Liver (tissue), 9 donors: Measurements from ENCODE around the gene KRTAP4-9. TPM values are rescaled to one million over a fixed set of nuclear protein-coding genes. Genes with fewer than 3 reads are reported as not detected.
"Not testable (repeated sequence)": the region's sequence is repeated elsewhere in the genome, so short reads cannot be mapped to it uniquely, and the experiment has no call there.

ENCODE experiments used
- DNase-seq: peaks from one replicate; pipeline ENCODE4 v3.0.0-alpha.2; 2017; ENCODE audit warnings: low spot score
- H3K27ac ChIP-seq, 2 donors: one replicate each; pipeline ENCODE4 v1.7.0; 2013; ENCODE audit warnings: inconsistent platforms in 2 of 2, low read length in 2 of 2, control low read depth in 1 of 2, low read depth in 1 of 2, mild to moderate bottlenecking in 1 of 2
- H3K27me3 ChIP-seq, 4 donors: one replicate each; pipeline versions ENCODE4 v1.6.1 to v1.7.0; 2013; ENCODE audit warnings: low read length in 3 of 4, inconsistent platforms in 1 of 4, mild to moderate bottlenecking in 1 of 4, moderate library complexity in 1 of 4; ENCODE audit not compliant: control insufficient read depth in 4 of 4, insufficient read depth in 4 of 4
- H3K36me3 ChIP-seq, 4 donors: one replicate each; pipeline versions ENCODE4 v1.6.1 to v1.7.0; 2013; ENCODE audit warnings: low read length in 3 of 4, mild to moderate bottlenecking in 3 of 4, low read depth in 1 of 4, moderate library complexity in 1 of 4; ENCODE audit not compliant: control insufficient read depth in 4 of 4, insufficient read depth in 3 of 4
- H3K4me1 ChIP-seq, 4 donors: one replicate each; pipeline versions ENCODE4 v1.6.1 to v1.7.0; 2013; ENCODE audit warnings: low read length in 3 of 4, mild to moderate bottlenecking in 3 of 4, moderate library complexity in 1 of 4; ENCODE audit not compliant: control insufficient read depth in 4 of 4, insufficient read depth in 4 of 4
- H3K4me3 ChIP-seq, 3 donors: one replicate each; pipeline versions ENCODE4 v1.6.1 to v1.7.0; 2013; ENCODE audit warnings: low read length in 3 of 3, control low read depth in 1 of 3, low read depth in 1 of 3, mild to moderate bottlenecking in 1 of 3
- H3K9ac ChIP-seq, 2 donors: one replicate each; pipeline ENCODE4 v1.7.0; 2013; ENCODE audit warnings: low read length in 2 of 2, mild to moderate bottlenecking in 2 of 2, moderate library complexity in 2 of 2, control low read depth in 1 of 2, low read depth in 1 of 2
- H3K9me3 ChIP-seq, 4 donors: one replicate each; pipeline versions ENCODE4 v1.6.1 to v1.7.0; 2013; ENCODE audit warnings: low read length in 3 of 4; ENCODE audit not compliant: control insufficient read depth in 4 of 4
- EGR1 ChIP-seq, 2 donors: IDR thresholded peaks; 2 replicates each; pipeline ENCODE4 v1.6.1; 2016 to 2018; ENCODE audit warnings: antibody characterized with exemption in 2 of 2, low read depth in 2 of 2
- FOXA1 ChIP-seq: IDR thresholded peaks from 2 replicates; pipeline ENCODE4 v1.6.1; 2016; ENCODE audit warnings: antibody characterized with exemption
- GABPA ChIP-seq, 2 donors: IDR thresholded peaks in 1 of 2; conservative IDR thresholded peaks in 1 of 2; 2 replicates each; pipeline ENCODE4 v1.6.1; 2016; ENCODE audit warnings: antibody characterized with exemption in 2 of 2, mild to moderate bottlenecking in 1 of 2, moderate library complexity in 1 of 2
- REST ChIP-seq: IDR thresholded peaks from 2 replicates; pipeline ENCODE4 v1.6.1; 2016; ENCODE audit warnings: antibody characterized with exemption, mild to moderate bottlenecking
- RXRA ChIP-seq, 2 donors: IDR thresholded peaks; 2 replicates each; pipeline ENCODE4 v1.6.1; 2017 to 2018; ENCODE audit warnings: antibody characterized with exemption in 2 of 2, mild to moderate bottlenecking in 1 of 2
- TAF1 ChIP-seq: conservative IDR thresholded peaks from 2 replicates; pipeline ENCODE4 v1.6.1; 2016; ENCODE audit warnings: antibody characterized with exemption, mild to moderate bottlenecking
- YY1 ChIP-seq: IDR thresholded peaks from 2 replicates; pipeline ENCODE4 v1.6.1; 2016; ENCODE audit warnings: antibody characterized with exemption, mild to moderate bottlenecking
- ZBTB33 ChIP-seq: IDR thresholded peaks from 2 replicates; pipeline ENCODE4 v1.6.1; 2016; ENCODE audit warnings: antibody characterized with exemption
- WGBS: extraction: QIAGEN DNeasy Blood & Tissue Kit; methylation state at CpG from one replicate; pipeline ENCODE4 v1.1.7; 2013; 5-methylcytosine and 5-hydroxymethylcytosine counted together
- polyA plus RNA-seq, 2 donors: library from polyadenylated mRNA; stranded (reverse) in 1 of 2; unstranded in 1 of 2; fragments of 200-250 nt in 1 of 2; fragments of >200 nt in 1 of 2; fragmentation: Nextera tagmentation in 1 of 2; extraction: Ambion mirVana in 1 of 2; gene quantifications; one replicate each; pipeline versions ENCODE4 v1.2.1 to v1.2.3, GENCODE V29; 2013 to 2015
- total RNA-seq, 2 donors: library from RNA; depleted of rRNA; stranded (reverse); fragments of >200 nt; gene quantifications; one replicate each; pipeline ENCODE4 v1.2.3, GENCODE V29; 2014
- donor health status: healthy.
- donor health status: healthy.
- donor health status: healthy.
- donor health status: healthy.
- donor health status: healthy.

KRTAP4-9 gene
- total and polyA plus RNA-seq, 4 donors = not detected

DNA sequence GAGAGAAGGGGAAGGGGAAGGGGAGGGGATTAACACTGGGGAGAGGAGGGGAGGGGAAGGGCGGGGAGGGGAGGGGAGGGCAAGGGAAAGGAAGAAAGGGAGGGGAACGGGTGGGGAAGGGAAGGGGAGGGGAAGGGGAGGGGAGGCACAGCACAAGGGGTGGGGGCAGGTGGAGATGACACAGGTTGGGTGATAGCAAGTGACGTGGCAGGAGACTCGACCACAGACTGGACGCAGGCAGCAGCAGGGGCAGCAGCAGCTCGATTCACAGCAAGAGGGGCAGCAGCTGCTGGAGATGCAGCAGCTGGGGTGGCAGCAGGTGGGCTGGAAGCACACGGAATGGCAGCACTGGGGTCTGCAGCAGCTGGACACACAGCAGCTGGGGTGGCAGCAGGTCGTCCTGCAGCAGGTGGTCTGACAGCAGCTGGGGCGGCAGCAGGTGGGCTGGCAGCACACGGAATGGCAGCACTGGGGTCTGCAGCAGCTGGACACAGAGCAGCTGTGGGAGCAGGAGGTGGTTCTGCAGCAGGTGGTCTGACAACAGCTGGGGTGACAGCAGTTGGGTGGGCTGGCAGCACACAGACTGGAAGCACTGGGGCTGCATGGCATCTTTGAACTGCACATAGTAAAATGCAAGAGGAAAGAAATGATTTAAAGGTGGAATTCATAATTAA lies 3.5 kb upstream of the KRTAP4-9 start, which contains the start of gene KRTAP4-16:
Gene KRTAP4-16 (minus strand): TSS at position 624 of the 674 bp plus-strand sequence. CDS start 0 bp downstream, at position 624.
- Histone ChIP-seq H3K4me1 (no peaks in the 10 kb centered on the region), H3K27me3 (no peaks in the 10 kb centered on the region), H3K27ac (no peak within 1 kb of the TSS), H3K9me3 (no peaks in the 10 kb centered on the region), H3K4me3 (no peak within 1 kb of the TSS), H3K36me3 (no peaks in the 10 kb centered on the region), H3K9ac (no peak within 1 kb of the TSS)
- DNase-seq = no peak
- 51% methylated on average over 10 of the region's 10 CpGs for WGBS
- TF ChIP-seq FOXA1 (no peak), REST (no peak), TAF1 (no peak)

- no peak overlapping the region for H3K4me3 ChIP-seq
- no peaks in the 10 kb centered on the region for H3K9me3 ChIP-seq
- no peaks in the 10 kb centered on the region for H3K36me3 ChIP-seq
- no peak overlapping the region for H3K27ac ChIP-seq
- H3K4me1 ChIP-seq = no peaks in the 10 kb centered on the region
- H3K27me3 ChIP-seq = no peaks in the 10 kb centered on the region
- no peak overlapping the region for H3K9ac ChIP-seq
- DNase-seq = no peak
- WGBS = 87% methylated on average over 1 of the region's 1 CpG
- no peak for TF ChIP-seq EGR1 (IDR thresholded peaks at IDR 0.05; ENCODE audit: low read depth in 2 of 2)
- no peak for TF ChIP-seq ZBTB33
- no peak for TF ChIP-seq RXRA (IDR thresholded peaks at IDR 0.05)
- no peak for TF ChIP-seq YY1
- TF ChIP-seq GABPA (IDR thresholded peaks at IDR 0.05 in 1 of 2, conservative IDR thresholded peaks at IDR 0.05 in 1 of 2) = no peak
Measured at GRCh38 chr17:41103896-41104295, 1.3 kb upstream of the KRTAP4-9 start.

DNA sequence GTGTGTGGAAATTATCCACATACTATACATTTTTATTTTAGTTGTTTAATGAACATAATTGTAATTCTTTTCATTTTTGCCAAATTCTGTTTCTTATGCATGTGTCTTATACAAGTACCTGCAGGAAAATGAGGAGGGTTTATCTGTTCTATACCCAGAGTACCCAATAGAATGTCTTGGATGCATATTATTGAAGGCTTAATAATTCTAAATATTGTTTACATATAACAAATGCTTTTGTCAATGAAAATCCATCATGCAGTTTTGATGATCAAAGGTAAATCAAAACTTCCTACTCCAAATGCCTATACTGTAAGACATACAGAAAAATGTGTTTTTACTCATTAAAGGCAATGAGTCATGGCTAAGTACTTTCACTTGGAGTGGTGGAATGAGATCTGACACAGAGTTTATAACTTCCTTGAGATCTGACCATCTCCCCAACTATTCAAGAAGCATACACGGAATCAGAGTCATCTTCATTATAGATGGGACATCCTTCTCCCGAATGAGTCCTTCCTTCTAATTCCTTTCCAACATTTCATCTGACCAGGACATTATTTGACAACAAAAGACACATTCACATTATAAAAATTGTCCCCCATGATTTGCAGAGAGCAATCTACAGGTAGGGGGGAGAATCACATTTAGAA lies 677 bp upstream of the KRTAP4-9 start:
- not testable (repeated sequence) for DNase-seq, H3K27me3 ChIP-seq, H3K4me3 ChIP-seq, H3K27ac ChIP-seq, H3K36me3 ChIP-seq, H3K4me1 ChIP-seq, H3K9me3 ChIP-seq, H3K9ac ChIP-seq
- WGBS = 81% methylated on average over 2 of the region's 2 CpGs
